ENCODE measurements around the gene PEX7.
"Not testable (repeated sequence)": the region's sequence is repeated elsewhere in the genome, so short reads cannot be mapped to it uniquely, and the experiment has no call there.

Gene PEX7

DNA sequence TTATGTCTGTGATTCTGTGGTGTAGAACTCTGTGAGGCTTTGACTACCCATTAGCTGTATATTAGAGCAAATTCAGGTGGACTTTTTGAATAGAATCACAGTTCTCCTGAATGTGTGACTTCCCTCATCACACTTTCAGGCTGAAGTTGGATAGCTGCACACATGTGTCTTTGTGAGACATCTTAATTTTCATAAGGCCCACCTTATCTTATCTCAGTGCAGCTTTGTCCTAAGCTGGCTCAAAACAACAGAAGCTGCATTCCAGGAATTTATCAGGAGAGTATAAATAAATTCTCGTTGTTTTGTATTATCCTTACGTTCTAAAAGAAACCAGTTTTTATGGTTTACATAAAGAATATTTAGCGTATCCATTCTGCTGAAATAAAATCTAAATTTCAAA lies 73.5 kb downstream of the PEX7 start:
- DNase-seq (ENCODE audit: low read depth in 3 of 3, low spot score in 1 of 3), result no peak

DNA sequence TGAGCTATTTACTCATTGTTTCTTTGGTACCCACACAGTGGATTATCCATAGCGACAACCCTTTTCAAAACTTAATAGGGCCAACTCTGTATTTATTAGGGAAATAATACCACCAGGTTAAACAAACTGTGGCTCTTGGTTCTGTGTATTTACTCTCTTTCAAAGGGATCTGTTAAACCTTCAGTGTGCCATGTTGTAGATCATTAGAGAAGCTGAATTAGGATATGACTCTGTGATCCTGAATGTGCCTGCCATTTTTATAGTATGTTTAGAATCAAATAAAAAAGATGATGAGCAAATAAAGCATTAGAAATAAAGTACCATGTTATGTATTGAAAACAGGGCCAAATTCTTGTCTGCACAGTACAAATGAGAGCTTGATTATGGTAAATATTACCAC lies 74.7 kb downstream of the PEX7 start:
- DNase-seq (ENCODE audit: low read depth in 3 of 3, low spot score in 1 of 3), result no peak

GRCh38 chr6:136901212-136901784 lies 78.9 kb downstream of the PEX7 start:
- no peak for DNase-seq (ENCODE audit: low read depth in 3 of 3, low spot score in 1 of 3)

- DNase-seq (ENCODE audit: low read depth in 3 of 3, low spot score in 1 of 3), result not testable (repeated sequence)
Measured at GRCh38 chr6:136904477-136904876, 82.1 kb downstream of the PEX7 start.

DNA sequence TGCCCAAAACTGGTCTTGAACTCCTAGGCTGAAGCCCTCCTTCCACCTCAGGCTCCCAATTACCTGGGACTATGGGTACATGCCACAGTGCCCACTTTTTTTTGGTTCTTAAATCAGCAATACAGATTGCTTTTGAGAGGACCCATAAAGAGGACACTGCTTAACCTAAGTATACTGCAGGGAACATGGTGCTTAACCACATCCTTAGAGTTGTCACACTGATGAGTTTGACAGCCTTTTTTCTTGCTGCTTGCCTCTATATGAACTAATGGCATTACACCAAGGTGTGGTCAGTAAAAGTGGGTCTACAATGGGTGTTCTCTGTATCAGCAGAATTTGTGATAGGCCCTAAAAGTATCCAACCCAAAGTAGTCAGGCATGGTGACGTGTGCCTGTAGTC lies 92.6 kb downstream of the PEX7 start:
- DNase-seq (ENCODE audit: low read depth in 3 of 3, low spot score in 1 of 3), result no peak

- no peak for DNase-seq (ENCODE audit: low read depth in 3 of 3, low spot score in 1 of 3)
Measured at GRCh38 chr6:136918706-136919105, 96.3 kb downstream of the PEX7 start.

DNA sequence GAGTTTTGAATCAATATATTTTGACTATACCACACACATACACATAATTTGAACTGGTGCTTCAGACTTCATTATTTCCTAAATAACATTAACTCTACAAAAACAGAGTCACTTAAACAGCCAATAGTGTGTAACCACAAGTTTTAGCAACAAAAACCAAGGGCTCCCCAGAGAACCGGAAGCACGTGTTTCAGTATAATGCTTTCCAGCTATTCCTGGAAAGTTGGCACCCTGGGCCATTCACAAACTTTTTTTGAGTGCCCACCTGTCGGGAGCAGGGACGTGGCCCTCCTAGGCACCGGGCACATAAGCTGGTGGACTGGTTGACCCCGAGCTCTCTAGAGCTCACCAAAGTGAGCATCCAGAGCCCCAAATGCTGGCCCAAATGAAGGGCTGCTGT lies 97.8 kb downstream of the PEX7 start:
- no peak for DNase-seq (ENCODE audit: low read depth in 3 of 3, low spot score in 1 of 3)

GRCh38 chr6:136920671-136921380 lies 98.4 kb downstream of the PEX7 start:
- DNase-seq (ENCODE audit: low read depth in 3 of 3, low spot score in 1 of 3), result no peak

DNA sequence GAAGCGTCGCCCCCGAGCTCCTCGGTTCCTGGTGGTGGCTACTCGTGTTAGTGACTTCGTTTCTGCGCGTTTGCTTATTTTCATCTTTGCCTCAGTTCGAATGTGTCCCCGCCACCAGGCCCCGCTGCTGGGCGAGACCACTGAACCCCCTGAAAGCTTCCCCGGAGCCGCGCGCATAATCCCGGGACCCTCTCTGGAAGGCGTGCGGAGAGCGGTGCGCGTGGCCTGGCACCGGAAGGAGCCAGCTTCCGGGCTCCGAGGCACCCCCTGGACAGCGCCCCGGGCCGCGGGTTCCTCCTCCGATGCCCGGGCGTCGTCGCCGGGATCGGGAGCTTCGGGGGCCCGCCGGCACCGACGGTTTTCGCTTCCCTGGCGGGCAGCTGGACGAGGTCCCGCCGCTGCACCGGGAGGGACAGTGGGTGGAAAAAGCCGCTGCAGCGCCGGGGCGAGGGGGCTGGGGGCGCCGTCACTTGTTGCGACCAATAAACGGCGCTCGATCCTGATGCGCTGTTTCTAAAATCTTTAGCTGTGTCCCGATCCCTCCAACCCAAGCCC lies 99.1 kb downstream of the PEX7 start:
- DNase-seq (ENCODE audit: low read depth in 3 of 3, low spot score in 1 of 3), result no peak

- no peak for DNase-seq (ENCODE audit: low read depth in 3 of 3, low spot score in 1 of 3)
Measured at GRCh38 chr6:136921936-136922684, 99.7 kb downstream of the PEX7 start, which contains the start of gene SLC35D3. SLC35D3 (plus strand) TSS chr6:136922301; CDS start chr6:136922429, 128 bp downstream.

GRCh38 chr6:136922685-136923006 lies 100.3 kb downstream of the PEX7 start:
- DNase-seq (ENCODE audit: low read depth in 3 of 3, low spot score in 1 of 3), result no peak

DNA sequence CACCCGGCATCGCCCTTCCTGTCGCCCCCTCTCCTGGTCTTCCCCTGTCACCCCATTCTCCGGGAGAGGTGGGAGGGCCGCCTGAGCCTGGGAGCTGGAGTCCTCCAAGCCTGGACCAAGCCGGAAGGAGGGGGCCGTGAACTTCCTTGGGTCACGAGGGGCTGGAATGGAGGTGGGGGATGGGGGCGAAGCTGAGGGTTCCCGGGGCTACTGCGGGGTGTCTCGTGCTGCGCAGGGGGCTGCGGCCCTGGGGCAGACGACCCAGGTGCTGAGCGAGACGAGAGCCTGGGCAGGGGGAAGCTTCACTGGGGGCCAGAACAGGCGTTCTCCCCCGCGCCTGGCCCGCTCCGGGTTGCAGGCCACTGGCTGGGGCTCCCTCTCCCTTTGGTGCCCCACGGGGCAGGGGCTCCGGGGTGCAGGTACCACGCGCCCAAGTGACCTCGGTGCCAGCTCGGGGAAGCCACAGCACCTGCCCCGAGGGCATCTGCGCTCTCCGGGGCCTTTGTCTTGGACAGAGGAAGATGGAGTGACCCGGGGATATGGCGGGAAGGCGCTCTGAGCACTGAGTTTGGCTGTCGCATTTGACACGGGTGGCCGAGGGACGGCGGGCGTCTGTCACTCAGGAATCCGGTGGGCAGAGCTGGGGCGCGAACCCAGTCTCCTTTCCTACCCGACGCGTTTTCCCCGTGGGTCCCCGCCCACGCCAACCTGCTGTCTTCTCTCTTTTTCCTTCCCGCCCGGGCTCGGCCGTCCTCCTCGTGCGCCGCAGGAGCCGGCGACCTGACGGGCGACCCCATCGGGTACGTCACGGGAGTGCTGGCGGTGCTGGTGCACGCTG lies 100.9 kb downstream of the PEX7 start:
- no peak for DNase-seq (ENCODE audit: low read depth in 3 of 3, low spot score in 1 of 3)

DNA sequence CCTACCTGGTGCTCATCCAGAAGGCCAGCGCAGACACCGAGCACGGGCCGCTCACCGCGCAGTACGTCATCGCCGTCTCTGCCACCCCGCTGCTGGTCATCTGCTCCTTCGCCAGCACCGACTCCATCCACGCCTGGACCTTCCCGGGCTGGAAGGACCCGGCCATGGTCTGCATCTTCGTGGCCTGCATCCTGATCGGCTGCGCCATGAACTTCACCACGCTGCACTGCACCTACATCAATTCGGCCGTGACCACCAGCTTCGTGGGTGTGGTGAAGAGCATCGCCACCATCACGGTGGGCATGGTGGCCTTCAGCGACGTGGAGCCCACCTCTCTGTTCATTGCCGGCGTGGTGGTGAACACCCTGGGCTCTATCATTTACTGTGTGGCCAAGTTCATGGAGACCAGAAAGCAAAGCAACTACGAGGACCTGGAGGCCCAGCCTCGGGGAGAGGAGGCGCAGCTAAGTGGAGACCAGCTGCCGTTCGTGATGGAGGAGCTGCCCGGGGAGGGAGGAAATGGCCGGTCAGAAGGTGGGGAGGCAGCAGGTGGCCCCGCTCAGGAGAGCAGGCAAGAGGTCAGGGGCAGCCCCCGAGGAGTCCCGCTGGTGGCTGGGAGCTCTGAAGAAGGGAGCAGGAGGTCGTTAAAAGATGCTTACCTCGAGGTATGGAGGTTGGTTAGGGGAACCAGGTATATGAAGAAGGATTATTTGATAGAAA lies 101.7 kb downstream of the PEX7 start:
- DNase-seq (ENCODE audit: low read depth in 3 of 3, low spot score in 1 of 3), result no peak

- DNase-seq (ENCODE audit: low read depth in 3 of 3, low spot score in 1 of 3), result no peak
Measured at GRCh38 chr6:136926383-136926782, 104.0 kb downstream of the PEX7 start.

DNA sequence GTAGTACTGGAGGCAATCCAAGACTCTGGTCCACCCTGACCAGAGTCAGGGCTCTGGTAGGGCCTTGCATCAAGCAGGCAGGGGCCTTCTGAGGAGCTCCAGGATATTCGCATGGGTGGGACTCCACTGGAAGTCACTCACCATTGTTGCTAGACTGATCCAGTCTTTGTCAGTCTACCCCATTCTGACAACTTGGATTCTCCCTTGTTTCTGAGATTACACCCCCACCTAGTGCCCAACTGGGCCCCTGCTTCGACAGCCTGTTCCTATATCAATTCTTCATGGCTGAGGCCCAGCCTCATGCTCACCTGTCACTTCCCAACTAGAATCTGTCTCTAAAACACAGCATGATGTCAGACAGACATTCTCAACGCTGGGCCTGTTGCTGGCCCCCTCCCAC lies 104.9 kb downstream of the PEX7 start:
- DNase-seq (ENCODE audit: low read depth in 3 of 3, low spot score in 1 of 3), result no peak

DNA sequence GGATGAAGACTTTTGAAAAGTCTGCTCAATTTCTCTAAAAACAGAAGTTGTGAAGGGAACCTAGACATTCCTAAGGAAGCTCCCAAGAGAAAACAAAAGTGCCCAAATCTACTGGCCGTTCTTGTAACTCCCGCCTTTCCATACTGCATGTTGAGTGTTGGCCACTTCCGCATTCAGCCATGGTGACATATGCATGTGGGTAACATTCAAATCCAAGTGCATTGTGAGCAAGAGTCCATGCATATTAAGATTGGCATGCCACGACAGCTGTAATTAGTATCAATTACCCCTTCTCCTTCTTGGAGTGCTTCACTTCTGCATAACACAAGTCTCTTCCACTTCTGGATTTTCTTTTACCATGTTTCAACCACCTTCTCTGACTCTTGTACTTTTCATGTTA lies 108.1 kb downstream of the PEX7 start:
- DNase-seq (ENCODE audit: low read depth in 3 of 3, low spot score in 1 of 3), result no peak

DNA sequence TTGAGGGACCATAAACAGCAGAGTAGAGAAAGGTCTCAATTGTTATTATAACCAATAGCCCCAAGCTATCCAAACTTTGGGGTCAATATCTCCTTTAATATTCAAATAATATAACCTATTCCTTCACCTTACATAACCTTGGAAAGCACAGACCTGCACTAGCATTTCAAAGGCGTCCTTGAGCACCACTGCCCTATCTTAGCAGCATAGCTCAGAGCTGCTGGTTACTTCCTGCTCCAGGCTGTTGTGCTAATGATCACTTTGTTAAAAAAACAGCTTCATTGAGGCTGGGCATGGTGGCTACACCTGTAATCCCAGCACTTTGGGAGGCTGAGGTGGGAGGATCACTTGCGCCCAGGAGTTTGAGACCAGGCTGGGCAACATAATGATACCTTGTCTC lies 110.2 kb downstream of the PEX7 start:
- DNase-seq (ENCODE audit: low read depth in 3 of 3, low spot score in 1 of 3), result no peak

DNA sequence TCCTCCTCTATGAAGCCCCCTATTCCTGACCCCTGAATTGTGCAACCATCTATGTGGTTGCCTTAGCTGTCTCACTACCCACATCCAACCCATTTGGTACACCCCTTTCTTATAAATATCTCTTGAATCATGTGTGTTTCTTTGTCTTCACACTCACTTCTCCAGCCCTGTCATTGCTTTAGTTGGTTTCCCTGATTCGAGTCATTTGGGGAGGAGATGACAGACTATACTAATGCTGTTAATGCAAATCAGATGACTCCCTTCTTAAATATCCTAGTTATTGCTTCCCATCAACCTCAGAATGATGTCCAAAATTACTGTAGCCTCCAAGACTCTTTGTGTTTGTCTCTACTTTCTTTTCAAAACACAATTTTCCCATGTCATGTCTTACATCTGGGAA lies 122.7 kb downstream of the PEX7 start:
- DNase-seq (ENCODE audit: low read depth in 3 of 3, low spot score in 1 of 3), result no peak

- no peak for DNase-seq (ENCODE audit: low read depth in 3 of 3, low spot score in 1 of 3)
Measured at GRCh38 chr6:136945711-136946121, 123.3 kb downstream of the PEX7 start.

DNA sequence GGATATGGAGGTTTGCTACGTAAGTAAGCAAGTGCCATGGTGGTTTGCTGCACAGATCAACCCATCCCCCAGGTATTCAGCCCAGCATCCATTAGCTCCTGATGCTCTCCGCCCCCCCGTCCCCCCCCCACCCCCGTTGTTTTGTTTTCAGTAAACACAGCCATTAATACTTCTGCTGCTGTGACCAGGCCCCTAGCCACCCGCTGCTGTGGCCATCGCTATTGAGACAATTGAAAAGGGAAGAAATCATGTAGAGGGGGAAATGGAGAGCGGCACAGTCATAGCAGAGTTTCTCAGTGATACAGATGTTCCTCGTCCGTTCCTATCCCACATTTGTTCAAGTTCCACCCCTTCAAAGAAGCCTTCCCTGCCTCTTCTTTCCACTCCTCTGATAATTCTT lies 124.6 kb downstream of the PEX7 start:
- no peak for DNase-seq (ENCODE audit: low read depth in 3 of 3, low spot score in 1 of 3)

DNA sequence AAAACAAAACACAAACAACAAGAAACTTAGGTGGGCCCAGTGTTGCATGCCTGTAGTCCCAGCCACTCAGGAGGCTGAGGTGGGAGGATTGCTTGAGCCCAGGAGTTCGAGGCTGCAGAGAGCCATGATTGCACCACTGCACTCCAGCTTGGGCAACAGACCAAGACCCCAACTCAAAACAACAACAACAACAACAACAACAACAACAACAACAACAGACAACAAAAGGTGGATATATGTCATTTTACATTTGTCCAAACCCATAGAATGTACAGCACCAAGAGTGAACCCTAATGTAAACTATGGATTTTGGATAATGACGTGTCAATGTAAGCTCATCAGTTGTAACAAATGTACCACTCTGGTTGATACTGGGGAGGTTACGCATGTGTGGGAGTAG lies 127.6 kb downstream of the PEX7 start:
- not testable (repeated sequence) for DNase-seq (ENCODE audit: low read depth in 3 of 3, low spot score in 1 of 3)
